K562 (cell line): ENCODE results near the gene PIK3CG. TPM values are rescaled to one million over a fixed set of nuclear protein-coding genes. Genes with fewer than 3 reads are reported as not detected.
A peak's percentile ranks its signal among the peaks of the same experiment; 100 is the strongest.

Experiments
- BRF1 ChIP-seq: IDR thresholded peaks from 3 replicates; pipeline ENCODE4 v1.6.1; 2011; ENCODE audit warnings: borderline replicate concordance, mild to moderate bottlenecking; ENCODE audit not compliant: insufficient read length; ENCODE audit errors: extremely low read depth
- CUX1 ChIP-seq: fragments of 200-800 bp; sonication (Bioruptor generic); IDR thresholded peaks from 2 replicates; pipeline ENCODE4 v1.6.1; 2016; ENCODE audit warnings: missing genetic modification characterization, missing compliant biosample characterization
- ETV1 ChIP-seq: fragments of 450-650 bp; conservative IDR thresholded peaks from 2 replicates; pipeline ENCODE4 v1.6.1; 2016; ENCODE audit warnings: missing genetic modification characterization, control low read depth, low read depth, missing compliant biosample characterization
- FOSL1 ChIP-seq: fragments of 200-800 bp; sonication (Bioruptor generic); conservative IDR thresholded peaks from 2 replicates; pipeline ENCODE4 v1.6.1; 2016; ENCODE audit warnings: missing genetic modification characterization, missing compliant biosample characterization
- GATAD2A ChIP-seq: fragments of 450-650 bp; IDR thresholded peaks from 2 replicates; pipeline ENCODE4 v1.6.1; 2017
- ID3 ChIP-seq, 2 experiments: fragments of 250-450 bp in 1 of 2; fragments of 450-650 bp in 1 of 2; sonication (Bioruptor Pico) in 1 of 2; IDR thresholded peaks; 2 replicates each; pipeline versions ENCODE4 v1.6.1 to v1.8.0; 2016 to 2021; ENCODE audit warnings: mild to moderate bottlenecking in 2 of 2, moderate library complexity in 2 of 2, missing compliant biosample characterization in 1 of 2, missing genetic modification characterization in 1 of 2
- L3MBTL2 ChIP-seq: fragments of 450-650 bp; IDR thresholded peaks from 2 replicates; pipeline ENCODE4 v1.6.1; 2016; ENCODE audit warnings: mild to moderate bottlenecking, moderate library complexity
- MITF ChIP-seq: IDR thresholded peaks from 2 replicates; pipeline ENCODE4 v1.6.1; 2014; ENCODE audit warnings: antibody characterized with exemption
- NFIC ChIP-seq: fragments of 450-650 bp; IDR thresholded peaks from 2 replicates; pipeline ENCODE4 v1.6.1; 2017; ENCODE audit warnings: mild to moderate bottlenecking, inconsistent platforms
- SMAD1 ChIP-seq: fragments of 150-350 bp; IDR thresholded peaks from 2 replicates; pipeline ENCODE4 v1.6.1; 2014; ENCODE audit warnings: low read length, low read depth; ENCODE audit not compliant: partially characterized antibody
- TAL1 ChIP-seq: fragments of 450-650 bp; IDR thresholded peaks from 2 replicates; pipeline ENCODE4 v1.6.1; 2016; ENCODE audit warnings: mild to moderate bottlenecking
- VEZF1 ChIP-seq: fragments of 200-800 bp; sonication (Bioruptor generic); IDR thresholded peaks from 2 replicates; pipeline ENCODE4 v1.6.1; 2017; ENCODE audit warnings: missing genetic modification characterization, missing compliant biosample characterization
- ZNF224 ChIP-seq: sonication (generic); formaldehyde crosslinking; IDR thresholded peaks from 2 replicates; pipeline ENCODE4 v1.8.0; 2022; ENCODE audit warnings: mild to moderate bottlenecking, missing genetic modification reagents
- ZNF280A ChIP-seq: fragments of 450-650 bp; IDR thresholded peaks from 2 replicates; pipeline ENCODE4 v1.6.1; 2018; ENCODE audit warnings: mild to moderate bottlenecking, low read depth; ENCODE audit not compliant: partially characterized antibody
- ZNF347 ChIP-seq: fragments of 450-650 bp; formaldehyde crosslinking; IDR thresholded peaks from 2 replicates; pipeline ENCODE4 v1.4.0; 2020; ENCODE audit warnings: low read depth, mild to moderate bottlenecking, moderate library complexity
- ZNF707 ChIP-seq: fragments of 250-450 bp; sonication (Bioruptor Pico); conservative IDR thresholded peaks from 2 replicates; pipeline ENCODE4 v1.8.0; 2022; ENCODE audit warnings: inconsistent platforms, mild to moderate bottlenecking, moderate library complexity
- polyA plus RNA-seq, 8 experiments: library from polyadenylated mRNA; depleted of rRNA in 4 of 8; stranded (reverse) in 5 of 8; unstranded in 3 of 8; fragments of >200 nt; fragmentation: Nextera tagmentation in 2 of 8; fragmentation: Illumina TruSeq in 1 of 8; extraction: Ambion mirVana in 2 of 8; extraction: Trizol in 1 of 8; gene quantifications; 2 replicates each; pipeline versions ENCODE4 v1.2.1 to v1.2.3, GENCODE V29; 2011 to 2014; ENCODE audit warnings: inconsistent platforms in 1 of 8, missing spikeins in 1 of 8
- total RNA-seq, 7 experiments: library from RNA; depleted of rRNA in 6 of 7; stranded (reverse); fragments of >200 nt in 6 of 7; fragmentation: Illumina TruSeq in 2 of 7; extraction: Trizol in 2 of 7; gene quantifications; 2 replicates each; pipeline versions ENCODE4 v1.2.1 to v1.2.3, GENCODE V29; 2011 to 2021; ENCODE audit warnings: low replicate concordance in 1 of 7

PIK3CG gene
- total and polyA plus RNA-seq, 9 of the 15 experiments (the other 6 are each of a cell fraction or from before 2014, with no cell fraction given), result 5.3 to 42.5 (median 29.0) TPM

GRCh38 chr7:106952658-106953231 is 87.7 kb downstream of the PIK3CG start (continued):
- 0 out of 2 replicates have a peak, but pooled peaks have one; percentile 66 for TF ChIP-seq CUX1 (CRISPR knock-in tag)
- TF ChIP-seq SMAD1, result no peak
- no peak for TF ChIP-seq GATAD2A
- no peak for TF ChIP-seq ZNF280A
- no peak for TF ChIP-seq ZNF224 (CRISPR knock-in tag)
- TF ChIP-seq ETV1, result peak; percentile 65
- TF ChIP-seq MITF, result peak; percentile 92
- no peak for TF ChIP-seq BRF1
- TF ChIP-seq ZNF347 (CRISPR knock-in tag), result no peak
- no peak for TF ChIP-seq ZNF707 (CRISPR knock-in tag)
- TF ChIP-seq FOSL1 (tag), result 0 out of 2 replicates have a peak, but pooled peaks have one; percentile 34
- no peak for TF ChIP-seq ID3 (CRISPR knock-in tag; IDR thresholded peaks at IDR 0.05)
- TF ChIP-seq ID3 (tag; IDR thresholded peaks at IDR 0.05), result no peak
- TF ChIP-seq TAL1, result peak; percentile 79
- TF ChIP-seq L3MBTL2, result peak; percentile 76
- TF ChIP-seq VEZF1 (CRISPR knock-in tag), result peak; percentile 74
- TF ChIP-seq NFIC, result peak; percentile 66
